Activated CD4-positive, alpha-beta T cell treated with anti-CD3 and anti-CD28 coated beads, Interleukin-2, amount 50 U/mL, for 48 hours (primary cell): ENCODE results near the gene MRPS22.

Experiments
- DNase-seq, 2 experiments: peaks; one replicate each; pipeline ENCODE4 v3.0.0-alpha.2; 2020

The MRPS22 gene

GRCh38 chr3:139343895-139344856 is at the start of gene MRPS22:
TSS of gene MRPS22 (plus strand) at chr3:139344020. CDS start at chr3:139344027, 7 bp downstream.
- DNase-seq: peak; percentile 77 to 83

DNA sequence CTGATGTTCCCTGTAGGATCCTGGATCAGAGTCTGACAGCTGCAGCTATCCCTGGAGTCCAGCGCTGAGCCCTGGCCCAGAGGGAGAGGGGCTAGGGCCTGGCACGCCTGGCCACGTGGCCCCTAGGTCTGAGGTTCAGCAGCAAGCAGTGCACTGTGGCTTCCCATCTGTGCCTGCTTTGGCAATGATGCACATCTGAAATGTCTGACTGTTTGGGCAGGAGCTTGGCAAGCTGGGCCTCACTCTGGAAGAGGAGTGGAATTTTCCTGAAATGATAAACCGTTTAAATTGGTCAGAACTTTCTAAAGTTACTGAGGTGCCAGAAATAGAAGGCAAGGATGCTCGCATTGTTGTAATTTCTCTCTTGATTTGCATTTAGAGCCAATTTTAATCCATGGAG is 48.8 kb upstream of the MRPS22 start:
- no peak for DNase-seq

DNA sequence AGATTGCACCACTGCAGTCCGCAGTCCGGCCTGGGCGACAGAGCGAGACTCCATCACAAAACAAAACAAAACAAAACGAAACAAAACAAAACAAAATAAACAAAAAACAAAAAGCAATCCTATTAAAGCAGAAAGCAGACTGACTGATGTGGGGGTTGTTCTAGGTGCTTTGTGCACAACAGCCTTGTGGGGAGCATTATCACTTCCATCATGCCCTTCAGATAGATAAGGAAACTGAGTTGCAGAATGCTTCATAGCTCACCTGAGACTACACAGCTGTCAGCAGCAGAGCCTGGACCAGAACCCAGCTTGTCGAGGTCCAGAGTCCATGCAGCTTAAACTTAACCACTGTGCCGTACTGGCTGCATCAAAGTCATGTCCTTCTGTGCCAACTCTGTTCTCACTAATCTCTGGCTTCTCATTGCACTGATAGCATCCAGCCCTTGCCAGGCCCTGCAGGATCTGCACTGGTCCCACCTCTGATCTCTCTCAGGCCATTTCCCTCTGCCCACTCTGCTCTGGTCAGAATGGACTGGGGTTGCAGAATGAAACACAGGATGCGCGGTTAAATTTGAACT is 47.6 kb upstream of the MRPS22 start:
- DNase-seq: no peak

GRCh38 chr3:139297588-139298311 is 46.1 kb upstream of the MRPS22 start:
- DNase-seq: no peak

DNA sequence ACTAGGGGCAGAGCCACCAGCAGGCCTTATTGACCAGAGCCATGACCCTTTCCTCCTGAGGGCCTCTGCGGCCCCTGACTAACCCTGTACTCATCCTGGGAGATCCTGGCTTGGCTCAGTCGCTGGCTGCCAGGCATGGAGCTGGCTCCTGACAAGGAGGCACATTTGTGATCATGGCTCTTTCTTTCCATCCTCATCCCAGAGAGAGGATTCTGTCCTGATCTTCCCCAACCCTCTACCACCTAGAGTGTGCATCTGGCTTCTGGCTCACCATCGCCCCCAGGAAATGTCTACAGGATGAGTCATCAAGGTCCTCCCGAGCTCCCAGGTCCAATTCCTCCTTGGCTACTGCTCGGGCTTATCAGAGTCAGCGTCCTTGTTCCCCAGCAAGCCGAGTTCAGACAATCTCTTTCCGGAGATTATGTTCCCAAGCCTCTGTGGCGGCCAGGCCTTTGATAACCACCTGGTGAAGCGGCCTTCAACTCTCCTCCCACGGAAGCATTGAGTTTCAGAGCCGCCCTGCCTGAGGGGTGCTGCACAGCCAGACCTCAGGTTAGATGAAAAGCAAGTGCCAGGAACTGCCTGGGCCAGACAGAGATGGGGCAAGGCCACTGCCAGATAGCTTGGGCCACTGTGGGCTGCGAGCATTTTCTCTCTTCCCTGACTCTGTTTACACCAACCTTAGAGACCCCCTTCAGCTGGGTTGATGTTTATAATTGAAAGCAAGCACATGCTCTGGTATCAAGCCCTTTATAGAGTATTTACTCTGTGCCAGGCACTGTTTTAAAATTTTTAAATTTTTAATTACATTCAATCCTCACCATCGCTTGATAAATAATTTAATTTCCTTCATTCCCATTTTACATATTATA is 44.3 kb upstream of the MRPS22 start:
- DNase-seq: no peak

- DNase-seq: no peak
Measured at GRCh38 chr3:139300416-139300815, 43.4 kb upstream of the MRPS22 start.

- DNase-seq: no peak
Measured at GRCh38 chr3:139301183-139301582, 42.6 kb upstream of the MRPS22 start.

DNA sequence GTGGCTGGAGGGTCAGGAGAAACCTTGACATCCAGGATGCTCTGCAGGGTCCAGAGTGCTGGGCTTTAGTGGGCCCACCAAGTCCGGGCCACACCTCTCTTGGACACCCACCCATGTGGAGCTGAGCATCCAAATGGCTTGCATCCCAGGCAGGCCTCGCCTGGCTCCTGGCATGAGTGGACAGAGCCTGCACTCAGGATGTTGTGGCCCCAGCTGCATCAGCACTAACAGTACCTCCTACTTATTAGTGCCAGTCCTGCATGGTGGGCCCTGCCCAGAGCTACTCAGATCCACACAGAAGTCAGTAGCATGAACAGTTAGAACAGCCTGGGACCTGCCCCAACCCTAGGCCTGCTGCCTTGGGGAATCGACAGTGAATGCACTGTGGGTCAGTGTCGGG is 42.2 kb upstream of the MRPS22 start:
- DNase-seq: no peak

DNA sequence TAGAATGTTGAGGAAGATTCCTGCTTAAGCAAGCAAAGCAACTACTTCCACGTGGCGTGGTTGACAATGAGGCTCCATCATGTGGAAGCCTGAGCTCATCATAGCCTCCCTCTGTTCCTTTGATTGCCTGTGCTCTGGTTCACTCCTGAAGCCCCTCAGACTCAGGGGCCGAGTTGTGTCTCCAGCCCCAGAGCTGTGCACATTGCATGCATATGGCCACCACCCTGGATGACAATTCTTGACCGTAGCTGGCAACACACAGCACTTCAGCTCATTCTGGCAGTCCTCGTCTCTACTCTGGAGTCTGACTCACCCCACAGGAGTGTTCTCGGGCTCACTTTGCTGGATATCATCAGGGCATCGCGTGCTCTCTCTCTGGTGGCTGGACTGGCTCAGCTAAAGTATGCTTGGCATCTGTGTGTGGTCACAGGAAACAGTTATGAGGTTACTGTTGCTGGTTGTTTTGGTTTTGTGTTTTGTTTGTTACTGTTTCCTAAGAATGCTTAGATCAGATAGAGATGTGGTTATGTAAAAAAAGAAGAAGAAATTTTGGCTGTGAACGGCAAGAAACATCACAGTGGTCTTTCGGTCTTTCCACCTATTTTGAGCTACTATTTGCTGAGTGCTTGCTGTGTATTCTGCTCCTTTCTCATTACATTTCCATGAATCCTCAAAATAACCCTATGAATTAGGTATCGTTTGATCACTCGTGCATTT is 41.6 kb upstream of the MRPS22 start:
- DNase-seq: no peak

DNA sequence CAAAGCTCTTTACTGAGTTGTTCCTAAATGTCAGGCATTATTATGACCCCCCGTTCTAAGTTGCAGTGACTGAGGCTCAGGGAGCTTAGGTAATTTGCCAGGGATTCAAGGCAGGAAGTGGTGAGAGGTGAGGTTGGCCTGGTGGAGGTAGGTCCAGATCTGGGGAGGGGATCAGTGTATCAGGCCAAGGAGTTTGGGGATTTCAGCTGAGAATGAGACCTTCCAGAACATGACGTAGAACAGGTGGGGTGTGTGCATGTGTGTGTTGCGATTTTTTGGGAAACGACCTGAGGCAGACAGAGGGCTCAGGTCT is 41.1 kb upstream of the MRPS22 start:
- DNase-seq: no peak

DNA sequence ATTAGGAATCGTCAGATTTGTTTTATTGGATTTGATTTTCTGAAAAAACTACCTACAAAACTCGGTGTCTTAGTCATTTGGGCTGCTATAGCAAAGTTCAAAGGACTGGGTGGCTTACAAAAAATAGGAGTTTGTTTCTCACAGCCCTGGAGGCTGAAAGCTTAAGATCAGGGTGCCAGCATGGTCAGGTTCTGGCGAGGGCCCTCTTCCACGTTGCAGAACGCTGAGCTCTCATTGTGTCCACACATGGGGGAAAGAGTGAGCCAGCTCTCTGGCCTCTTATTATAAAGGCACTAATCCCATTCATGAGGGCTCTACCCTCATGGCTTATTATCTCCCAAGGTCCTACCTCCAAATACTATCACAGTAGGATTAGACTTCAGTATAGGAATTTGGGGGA is 40.6 kb upstream of the MRPS22 start:
- no peak for DNase-seq

DNA sequence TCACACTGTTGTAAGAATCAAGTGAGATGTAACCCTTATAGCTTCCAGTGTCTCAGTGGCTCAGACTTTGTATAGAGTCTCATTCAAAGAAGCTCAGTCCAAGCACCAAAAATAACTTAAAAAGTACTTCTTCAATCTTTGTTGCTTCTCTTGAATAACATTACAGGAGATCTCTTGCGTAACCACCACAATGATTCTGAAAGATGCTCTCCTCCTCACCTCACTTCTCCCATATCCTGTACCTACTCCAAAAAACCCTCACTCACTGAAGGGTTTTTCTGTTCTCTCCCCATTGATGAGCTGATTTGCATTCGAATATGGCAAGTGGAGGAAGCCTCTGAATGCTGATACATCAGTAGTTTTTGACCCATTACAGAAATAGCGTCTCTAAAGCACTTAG is 39.4 kb upstream of the MRPS22 start:
- no peak for DNase-seq

GRCh38 chr3:139306078-139306477 is 37.7 kb upstream of the MRPS22 start:
- no peak for DNase-seq

DNA sequence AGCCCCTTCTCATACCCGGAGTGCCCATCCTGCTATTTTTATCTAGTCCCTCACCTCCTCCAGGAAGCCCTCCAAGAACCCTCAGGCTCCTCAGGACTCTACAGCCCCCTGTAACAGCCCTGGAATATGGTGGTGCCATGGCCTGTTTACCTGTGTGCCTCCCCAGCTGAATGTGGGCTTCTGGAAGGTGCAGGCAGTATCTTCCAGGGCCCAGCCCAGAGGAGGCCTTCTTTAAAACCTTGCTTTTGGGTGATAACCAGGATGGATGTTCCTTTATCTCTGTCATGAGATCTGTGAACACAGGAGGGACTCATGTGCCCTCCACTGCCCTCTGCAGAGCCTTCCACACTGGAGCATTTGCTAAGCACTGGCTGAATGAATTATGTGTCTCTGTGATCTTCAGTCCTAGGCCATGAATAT is 36.7 kb upstream of the MRPS22 start:
- DNase-seq: no peak

DNA sequence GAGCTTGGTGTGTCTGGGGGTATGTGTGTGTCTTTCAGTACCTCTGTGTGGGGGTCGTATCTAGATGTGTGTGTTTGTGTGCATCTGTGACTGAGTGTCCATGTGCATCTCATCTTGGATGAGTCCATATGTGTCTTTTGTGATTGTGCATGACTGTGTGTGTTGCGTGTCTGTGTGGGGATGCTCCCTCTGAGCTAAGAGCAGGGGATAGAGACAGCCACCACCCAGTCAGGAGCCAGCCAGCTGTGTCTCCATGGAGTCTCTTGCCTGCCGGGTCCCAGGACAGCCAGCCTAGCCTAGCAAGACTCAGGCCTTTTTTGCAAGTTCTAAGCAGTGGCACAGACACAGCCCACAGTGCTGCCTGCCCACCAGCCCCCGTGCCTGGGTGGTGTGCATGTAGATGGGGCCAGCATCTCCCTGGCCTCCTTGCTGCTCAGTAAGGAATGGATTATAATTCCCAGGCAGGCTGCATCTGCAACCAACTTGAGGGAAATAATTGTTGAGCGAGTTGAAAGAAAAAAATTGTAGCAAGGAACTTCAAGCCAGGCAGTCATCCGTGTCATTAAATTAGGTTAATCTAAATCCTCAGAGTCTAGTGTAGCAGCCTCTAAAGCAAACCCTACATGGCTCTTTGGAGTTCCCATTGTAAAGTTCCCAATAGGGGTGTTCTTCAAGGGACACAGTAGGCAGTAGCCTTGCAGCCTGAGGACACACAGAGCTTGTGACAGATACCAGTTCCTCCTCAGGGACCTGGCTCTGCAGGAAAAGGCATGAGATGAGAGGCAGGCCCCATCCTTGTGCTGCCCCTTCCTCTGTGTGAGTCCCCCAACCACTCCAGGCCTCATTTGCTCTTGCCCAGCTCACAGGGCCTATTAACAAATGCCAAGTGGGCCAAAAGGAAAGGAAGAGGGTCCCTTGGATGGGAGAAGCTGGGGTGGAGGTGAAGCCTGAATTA is 35.9 kb upstream of the MRPS22 start:
- no peak for DNase-seq

- DNase-seq: no peak
Measured at GRCh38 chr3:139308560-139308959, 35.3 kb upstream of the MRPS22 start.

- DNase-seq: no peak
Measured at GRCh38 chr3:139309061-139309591, 34.7 kb upstream of the MRPS22 start.

GRCh38 chr3:139309880-139310279 is 33.9 kb upstream of the MRPS22 start:
- no peak for DNase-seq

DNA sequence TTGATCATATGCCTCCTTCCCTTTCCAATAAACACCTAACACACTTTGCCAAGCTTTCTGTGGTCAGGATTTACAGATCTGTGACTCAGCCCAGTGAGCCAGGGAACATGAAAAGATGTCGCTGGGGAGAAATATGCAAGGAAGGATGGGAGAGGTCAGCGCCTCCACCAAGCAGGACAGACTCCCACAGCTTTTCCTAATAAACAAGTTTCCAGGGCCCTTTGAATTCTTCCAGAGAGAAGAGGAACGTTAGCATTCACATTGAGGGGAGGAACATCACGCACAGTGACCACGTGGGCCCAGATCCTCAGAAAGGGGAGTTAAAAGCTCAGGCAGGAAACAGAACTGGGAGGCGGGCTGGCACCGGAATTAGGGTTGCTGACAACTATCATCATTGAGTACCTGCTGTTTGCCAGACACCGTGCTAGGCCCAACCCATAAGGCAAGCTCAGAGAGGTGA is 33.3 kb upstream of the MRPS22 start:
- no peak for DNase-seq

DNA sequence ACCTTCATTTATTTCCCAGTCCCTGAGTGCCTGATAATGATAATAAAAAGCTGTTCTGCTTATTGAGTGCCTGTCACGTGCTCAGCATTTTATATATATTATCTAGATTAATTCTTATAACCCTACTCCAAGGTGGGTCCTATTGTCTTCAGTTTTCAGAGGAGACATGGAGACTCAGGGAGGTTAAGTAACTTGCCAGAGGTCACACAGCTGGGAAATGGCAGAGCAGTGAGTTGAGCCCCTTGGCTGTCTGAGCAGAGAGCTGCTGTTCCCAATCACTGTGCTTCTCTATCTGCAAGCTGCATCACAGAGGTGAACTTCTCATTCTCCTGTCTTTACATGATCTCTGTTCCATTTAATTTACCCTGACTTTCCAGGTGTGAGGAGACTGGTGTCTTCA is 32.3 kb upstream of the MRPS22 start:
- DNase-seq: no peak

DNA sequence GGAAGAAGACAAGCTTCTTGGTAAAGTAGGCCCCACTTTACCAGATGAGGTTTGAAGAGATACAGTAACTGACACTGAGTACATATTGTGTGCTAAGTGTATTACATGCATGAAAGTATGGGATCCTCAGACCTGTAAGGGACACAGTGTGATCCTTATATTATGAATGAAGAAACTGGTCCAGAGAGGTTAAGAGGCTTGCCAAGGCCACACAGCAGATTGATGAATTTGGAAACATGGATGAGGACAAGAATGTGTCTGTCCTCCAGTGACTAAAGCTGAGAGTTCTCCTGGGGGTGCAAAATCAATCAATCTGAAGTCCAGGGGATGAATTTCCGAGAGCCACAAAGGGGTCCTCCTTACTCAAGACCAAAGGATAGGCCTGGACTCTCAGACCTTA is 31.4 kb upstream of the MRPS22 start:
- no peak for DNase-seq
